GM18520 (cell line): Measurements from ENCODE around the gene HK1.
"Not testable (repeated sequence)": the region's sequence is repeated elsewhere in the genome, so short reads cannot be mapped to it uniquely, and the experiment has no call there.

Source experiments
- ATAC-seq: cut with Tn5 transposase; IDR thresholded peaks from one replicate; pipeline ENCODE4 v1.9.1; 2021; ENCODE audit not compliant: unreplicated experiment

Gene HK1

DNA sequence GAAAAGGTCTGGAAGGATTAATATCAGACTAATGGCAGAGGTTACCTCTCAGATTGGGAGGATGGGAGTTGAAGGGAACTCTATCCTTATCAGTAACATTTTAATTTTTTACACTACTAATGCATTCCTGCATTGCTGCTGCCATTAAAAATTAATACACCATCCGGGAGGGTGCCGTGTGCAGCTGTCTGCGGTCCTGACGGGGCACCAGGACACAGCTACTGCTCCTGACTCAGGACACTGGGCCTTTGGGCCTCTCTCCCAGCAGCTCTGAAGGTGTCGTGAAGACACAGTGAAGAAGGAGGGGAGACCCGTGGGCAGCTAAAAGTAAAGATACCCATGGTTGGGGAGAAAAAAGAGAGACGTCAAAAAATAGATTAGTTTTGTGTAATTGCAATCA is 23.4 kb upstream of the HK1 start:
- ATAC-seq, result no peak

DNA sequence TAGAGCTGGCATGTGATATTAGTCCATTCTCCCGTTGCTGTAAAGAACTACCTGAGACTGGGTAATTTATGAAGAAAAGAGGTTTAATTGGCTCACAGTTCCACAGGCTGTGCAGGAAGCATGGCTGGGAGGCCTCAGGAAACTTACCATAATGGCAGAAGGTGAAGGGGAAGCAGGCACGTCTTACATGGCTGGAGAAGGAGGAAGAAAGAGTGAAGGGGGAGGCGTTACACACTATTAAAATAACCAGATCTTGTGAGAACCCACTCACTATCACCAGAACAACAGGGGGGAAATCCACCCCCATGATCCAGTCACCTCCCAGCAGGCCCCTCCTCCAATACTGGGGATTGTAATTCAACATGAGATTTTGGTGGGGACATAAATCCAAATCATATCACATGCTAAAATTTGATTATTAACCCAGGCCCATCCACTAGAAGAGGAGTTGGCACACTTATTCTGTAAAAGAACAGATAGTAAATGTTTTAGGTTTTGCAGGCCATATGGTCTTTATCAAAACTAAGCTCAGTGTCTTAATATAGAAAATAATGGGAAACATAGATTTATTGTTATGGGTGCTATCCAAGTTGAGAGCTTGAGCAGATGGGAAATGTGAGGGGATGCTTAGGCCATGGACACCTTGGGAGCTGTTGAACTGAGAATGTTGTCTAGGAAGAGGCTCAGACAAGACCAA is 18.6 kb upstream of the HK1 start:
- ATAC-seq, result no peak

DNA sequence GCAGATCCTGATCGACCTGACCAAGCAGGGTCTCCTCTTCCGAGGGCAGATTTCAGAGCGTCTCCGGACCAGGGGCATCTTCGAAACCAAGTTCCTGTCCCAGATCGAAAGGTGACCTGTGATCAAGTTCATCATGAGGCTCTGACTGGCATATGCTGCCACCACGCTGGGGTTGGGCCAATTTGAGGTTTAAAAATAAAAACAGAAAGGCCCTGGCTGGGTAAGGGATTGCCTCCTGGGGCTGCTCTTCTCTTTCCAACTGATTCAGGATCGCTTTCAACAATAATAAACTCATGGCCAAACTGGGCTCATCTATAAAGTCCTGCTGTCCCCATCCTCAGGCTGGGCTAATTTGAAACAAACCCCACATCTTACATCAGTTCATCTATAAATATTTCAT is 17.1 kb upstream of the HK1 start:
- no peak for ATAC-seq

DNA sequence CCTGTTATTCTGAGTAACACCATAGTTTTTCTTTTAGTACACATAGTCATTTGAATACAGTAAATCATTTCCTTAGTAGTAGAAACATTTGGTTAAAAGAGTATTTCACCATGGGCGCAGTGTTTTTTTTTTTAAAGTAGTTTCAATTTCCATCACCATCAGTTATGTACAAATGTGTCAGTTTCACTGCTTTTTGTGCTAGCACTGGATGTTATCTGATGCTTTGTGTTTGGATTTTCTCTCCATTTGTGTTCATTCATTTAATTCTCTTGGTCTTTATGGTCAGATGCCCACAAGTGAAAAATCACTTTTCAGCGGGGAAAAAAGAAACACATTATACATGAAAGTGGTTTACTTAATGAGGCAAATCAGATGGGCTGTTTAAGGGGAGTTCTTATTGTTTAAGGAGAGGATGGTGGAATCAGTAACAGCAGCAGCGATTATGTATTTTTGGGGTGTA is 16.0 kb upstream of the HK1 start:
- ATAC-seq, result no peak

DNA sequence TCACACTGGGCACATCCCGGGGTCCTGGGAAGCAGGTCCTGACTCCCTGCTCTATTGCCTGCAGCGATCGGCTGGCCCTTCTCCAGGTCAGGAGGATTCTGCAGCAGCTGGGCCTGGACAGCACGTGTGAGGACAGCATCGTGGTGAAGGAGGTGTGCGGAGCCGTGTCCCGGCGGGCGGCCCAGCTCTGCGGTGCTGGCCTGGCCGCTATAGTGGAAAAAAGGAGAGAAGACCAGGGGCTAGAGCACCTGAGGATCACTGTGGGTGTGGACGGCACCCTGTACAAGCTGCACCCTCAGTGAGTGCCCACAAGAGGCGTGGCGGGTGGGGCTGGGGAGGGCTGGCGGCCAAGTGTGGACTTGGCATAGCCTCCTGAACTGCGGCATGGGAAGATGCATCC is 12.8 kb upstream of the HK1 start:
- ATAC-seq, result no peak

DNA sequence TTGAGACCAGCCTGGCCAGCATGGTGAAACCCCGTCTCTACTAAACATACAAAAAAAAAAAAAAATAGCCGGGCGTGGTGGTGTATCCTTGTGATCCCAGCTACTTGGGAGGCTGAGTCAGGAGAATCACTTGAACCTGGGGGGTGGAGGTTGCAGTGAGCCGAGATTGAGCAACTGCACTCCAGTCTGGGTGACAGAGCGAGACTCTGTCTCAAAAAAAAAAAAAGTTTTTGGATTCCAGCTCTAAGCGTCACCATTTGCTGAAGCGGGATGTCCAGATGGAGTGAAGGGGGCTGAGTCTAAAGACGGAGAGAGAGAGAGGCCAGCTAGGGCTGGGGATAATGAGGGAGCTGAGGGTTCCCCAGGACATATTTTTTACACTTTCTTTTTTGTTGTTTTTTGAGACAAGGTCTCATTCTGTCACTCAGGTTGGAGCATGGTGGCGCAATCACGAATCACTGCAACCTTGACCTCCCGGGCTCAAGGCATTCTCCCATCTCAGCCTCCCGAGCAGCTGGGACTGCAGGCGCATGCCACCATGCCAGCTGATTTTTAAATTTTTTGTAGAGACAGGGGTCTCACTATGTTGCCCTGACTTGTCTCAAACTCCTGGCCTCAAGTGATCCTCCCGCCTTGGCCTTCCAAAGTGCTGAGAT is 9.4 kb upstream of the HK1 start:
- ATAC-seq, result no peak

DNA sequence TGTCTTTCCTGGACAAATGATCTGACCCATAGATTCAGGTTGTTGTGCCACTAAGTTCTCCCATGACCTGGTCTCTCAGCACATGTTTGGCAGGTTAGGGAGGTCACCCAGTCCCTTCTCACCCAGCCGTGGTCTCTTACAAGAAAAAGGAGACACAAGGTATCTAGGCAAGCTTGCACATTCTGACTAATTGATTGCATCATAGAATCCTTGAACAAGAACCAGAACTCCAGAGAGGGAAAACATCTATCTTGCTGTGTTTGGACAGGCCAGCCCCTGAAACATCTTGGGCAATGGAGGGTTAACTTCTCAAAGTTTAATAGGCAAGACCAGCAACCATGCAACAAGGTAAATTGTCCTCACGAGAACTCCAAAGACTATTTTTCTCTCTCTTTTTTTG is 8.5 kb upstream of the HK1 start:
- no peak for ATAC-seq

DNA sequence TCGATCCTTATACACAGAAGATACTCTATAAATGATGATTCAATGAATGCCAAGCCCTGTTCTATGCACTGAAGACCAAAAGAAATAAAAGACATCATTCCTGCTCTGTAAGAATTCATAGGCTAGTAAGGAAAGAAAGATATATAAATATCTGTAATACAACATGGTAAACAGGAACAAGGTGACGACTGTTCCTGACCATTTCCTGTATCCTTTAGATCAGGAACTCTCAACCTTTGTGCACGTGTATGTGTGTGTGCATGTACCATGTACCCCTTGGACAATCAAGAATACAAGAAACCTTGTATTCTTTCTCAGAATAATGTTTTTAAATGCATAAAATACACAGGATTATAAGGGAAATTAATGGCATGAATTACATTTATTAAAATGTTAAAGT is 7.3 kb upstream of the HK1 start:
- no peak for ATAC-seq

DNA sequence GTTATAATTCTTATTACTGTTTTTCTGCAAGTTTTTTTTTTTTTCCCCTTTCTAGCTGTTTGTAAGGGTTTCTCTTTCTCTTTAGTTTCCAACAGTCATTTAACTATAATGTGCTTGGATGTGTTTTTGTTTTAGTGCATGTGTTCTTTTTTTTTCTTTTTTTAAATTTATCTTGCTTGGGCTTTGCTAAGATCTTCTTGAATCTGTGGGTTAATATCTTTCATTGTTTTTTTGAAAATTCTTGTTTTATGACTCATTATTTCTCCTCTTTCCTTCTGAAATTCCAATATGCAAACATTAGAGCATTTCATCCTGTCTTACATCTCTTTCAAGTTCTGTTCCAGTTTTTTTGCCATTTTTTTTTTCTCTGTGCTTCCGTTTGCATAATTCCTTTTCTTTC is 5.7 kb upstream of the HK1 start:
- ATAC-seq, result no peak

DNA sequence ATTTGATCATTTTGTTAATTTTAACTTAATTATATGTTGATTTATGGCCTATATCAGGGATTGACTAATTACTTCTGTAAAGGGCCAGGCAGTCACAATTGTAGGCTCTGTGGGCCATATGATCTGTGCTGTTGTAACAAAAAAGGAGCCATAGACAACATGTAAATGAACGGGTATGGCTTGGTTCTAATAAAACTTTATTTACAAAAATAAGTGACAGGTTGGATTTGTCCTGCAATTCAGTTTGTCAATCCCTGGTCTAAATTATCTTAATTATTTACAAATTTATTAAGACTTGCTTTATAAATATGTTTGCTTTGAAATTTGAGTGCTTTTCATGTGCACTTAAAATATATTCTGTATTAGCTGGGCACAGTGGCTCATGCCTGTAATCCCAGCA is 2.9 kb upstream of the HK1 start:
- ATAC-seq, result no peak

DNA sequence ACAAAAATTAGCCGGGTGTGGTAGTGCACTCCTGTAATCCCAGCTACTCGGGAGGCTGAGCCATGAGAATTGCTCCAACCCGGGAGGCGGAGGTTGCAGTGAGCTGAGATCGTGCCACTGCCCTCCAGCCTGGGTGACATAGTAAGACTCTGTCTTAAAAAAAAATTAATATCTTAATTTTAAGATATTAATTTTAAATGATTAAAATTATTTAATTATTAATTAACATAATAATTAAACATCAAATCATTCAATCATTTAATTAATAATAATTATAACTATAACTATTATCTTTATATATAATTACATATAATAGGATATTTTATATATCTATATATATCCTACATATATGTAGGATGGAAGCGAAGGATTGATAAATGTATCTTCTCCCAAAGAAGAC is 1.8 kb upstream of the HK1 start:
- ATAC-seq, result no peak

DNA sequence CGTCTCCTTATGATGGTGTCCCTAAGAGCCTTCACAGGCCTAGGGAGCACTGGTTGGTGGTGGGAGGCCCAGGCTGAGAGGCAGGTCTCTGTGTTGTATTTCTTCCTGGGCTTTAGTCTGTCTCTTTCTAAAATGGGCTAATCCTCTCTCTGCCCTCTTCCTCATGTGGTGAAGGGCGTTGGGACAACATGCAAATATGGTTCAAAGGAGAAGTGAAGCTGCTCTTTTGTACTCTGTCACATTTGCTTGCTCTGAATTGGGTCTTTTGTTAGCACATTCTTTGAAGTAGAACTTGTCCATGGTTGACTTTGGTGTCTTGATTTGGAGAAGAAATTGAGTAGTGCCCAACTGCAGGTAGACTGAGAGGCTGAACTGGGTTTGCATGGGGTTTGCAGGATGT is 814 bp downstream of the HK1 start:
- no peak for ATAC-seq

DNA sequence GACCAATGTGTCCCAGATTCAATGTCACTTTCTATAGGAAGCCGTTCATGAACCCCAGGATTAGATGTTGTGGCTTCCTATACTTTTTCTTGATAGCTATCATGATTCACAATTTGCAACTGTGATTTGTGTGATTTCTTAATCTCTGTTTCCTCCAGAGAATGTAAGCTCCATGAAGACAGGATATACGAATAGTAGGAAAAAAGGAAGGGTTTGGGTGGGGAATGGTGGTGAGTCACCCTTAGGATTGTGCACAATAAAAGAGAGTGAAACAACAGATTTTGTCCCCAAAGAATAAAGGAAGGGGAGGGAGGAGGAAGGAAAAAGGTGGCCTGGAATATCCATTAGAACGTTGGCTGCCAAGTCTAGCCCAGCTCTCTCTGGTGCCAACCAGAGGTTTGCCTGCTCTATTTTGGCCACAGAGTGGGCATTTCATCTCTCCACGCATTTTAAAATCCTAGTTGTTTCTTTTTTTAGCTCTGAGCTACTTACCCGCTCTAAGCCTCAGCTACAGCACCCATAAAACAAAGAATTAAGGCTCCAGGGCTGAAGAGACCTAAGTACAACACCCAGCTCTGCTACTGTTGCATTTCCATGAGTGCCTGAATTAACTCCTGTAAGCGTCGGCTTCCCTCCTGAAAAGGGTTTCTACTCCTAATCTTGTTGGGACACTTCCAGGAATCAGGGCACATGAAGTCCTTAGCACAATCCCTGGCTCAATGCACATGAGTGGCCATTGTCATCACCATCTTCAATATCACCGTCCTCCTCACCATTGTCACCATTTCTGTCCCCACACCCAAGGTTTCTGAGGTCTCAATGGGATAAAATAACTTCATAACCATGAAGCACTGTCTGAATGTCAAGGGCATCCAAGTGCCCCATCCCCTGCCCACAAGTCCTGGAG is 3.5 kb downstream of the HK1 start:
- no peak for ATAC-seq

DNA sequence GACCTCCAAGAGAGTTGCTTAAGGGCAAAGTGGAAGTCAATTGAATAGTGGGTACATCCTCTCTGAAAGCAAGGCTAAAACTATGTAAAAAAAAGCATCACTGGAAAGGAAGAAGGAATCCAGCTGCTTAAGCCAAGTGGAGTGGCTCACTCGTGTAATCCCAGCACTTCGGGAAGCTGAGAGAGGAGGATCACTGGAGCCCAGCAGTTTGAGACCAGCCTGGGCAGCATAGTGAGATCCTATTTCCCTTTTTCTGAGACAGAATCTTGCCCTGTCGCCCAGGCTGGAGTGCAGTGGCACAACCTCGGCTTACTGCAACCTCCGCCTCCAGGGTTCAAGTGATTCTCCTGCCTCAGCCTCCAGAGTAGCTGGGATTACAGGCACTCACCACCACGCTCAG is 6.1 kb downstream of the HK1 start:
- ATAC-seq, result not testable (repeated sequence)

DNA sequence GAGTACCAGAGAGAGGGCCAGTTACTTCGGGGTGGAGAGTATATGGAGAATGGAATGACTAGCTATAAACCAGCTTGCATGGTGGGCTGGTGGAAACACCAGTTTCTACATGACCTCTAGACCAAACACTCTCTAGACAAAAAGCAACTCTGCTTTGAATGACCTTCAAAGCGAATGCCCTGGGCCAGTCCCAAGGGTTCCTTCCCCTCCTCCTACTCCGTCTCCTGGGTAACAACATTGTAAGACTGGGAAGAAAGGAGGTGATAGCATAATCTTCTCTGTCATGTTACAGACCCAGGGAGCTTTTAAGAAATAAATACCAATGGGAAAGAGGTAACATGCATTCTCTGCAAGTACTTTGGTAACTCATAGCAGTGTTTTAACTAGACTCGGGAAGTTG is 7.4 kb downstream of the HK1 start:
- no peak for ATAC-seq

DNA sequence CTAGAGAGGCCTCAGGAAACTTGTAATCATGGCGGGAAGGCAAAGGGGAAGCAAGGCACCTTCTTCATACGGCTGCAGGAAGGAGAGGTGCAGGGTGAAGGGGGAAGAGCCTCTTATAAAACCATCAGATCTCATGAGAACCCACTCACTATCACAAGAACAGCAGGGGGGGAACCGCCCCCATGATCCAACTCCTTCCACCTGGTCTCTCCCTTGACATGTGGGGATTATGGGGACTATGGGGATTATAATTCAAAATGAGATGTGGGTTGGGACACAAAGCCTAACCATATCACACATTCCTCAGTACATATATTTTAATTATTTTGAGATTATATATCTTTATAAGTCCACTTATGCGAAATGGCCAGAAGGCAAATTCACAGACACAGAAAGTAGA is 8.9 kb downstream of the HK1 start:
- no peak for ATAC-seq

DNA sequence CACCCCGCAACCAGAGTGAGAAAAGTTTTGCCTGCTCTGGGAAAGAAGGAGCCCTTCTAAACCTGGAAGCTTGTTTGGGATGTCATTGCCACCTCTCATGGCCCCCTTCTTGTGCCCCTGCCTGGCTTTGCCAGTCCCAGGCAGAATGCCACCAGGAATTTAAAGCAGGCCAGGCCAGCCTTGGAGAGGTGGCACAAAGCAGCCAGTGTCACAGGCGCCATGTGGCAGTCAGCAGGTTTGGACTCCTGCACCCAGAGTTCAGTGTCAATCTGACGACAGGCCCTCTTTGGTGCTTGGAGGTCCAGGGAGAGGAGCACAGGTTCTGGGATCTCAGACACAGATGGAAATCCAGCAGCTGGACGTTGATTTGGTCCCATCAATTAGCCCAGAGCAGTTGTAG is 12.7 kb downstream of the HK1 start:
- no peak for ATAC-seq

DNA sequence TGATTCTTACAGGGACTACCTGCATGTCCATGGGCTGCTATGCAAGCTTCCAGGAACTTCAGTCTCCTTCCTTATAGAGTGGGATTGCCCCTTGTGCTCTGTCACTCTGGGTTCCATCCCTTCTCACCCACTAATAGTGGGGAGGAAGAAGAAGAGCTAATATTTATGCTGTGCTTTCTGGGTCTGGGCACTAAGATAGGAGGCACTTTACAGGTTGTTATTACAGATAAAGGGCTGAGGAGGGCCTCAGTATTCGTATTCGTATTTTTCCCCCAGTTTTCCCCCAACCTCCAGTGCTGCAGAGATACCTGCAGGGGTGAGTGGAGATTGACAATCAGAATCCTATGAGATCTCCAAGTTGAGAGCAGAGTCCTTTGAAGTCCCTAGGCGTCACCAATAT is 14.2 kb downstream of the HK1 start:
- ATAC-seq, result no peak

DNA sequence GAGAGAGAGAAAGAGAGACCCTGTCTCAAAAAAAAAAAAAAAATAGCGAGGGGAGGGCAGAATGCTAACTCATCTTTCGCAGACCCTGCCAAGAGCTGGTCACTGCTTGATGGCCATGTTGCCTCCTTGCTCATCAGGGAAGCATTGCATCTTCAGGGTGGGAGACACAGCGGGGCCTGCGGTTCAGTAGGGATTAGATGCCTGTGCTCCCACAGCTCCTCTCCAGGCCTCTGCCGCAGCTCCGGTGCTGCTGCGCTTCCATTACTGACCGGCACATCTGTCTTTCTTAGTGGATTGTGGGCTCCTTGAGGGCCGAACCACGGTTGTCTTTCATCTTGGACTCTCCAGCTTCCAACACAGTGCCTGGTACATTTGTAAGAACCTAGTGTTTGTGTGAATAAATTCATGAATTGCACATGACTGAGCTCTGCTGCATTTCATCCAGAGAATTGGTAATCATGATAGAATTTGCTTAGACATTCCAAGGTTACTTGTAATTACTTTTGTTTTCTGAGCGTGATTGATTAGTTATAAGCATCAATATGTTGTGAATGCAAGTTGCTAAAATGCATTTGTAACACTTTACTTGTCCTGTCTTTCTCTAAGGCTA is 16.8 kb downstream of the HK1 start:
- no peak for ATAC-seq

DNA sequence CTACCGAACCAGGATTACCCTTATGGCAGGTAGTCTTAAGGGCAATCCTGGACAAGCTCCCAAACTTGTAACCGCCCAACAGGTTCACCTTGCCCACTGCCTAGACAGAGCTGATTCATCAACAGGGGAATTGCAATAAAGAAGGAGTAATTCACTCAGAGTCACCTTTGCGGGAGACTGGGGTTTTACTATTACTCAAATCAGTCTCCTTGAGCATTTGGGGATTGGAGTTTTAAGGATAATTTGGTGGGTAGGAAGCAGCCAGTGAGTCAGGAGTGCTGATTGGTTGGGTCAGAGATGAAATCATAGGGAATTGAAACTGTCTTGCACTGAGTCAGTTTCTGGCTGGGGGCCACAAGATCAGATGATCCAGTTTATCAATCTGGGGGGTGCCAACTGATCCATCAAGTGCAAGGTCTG is 25.3 kb downstream of the HK1 start:
- ATAC-seq, result no peak

DNA sequence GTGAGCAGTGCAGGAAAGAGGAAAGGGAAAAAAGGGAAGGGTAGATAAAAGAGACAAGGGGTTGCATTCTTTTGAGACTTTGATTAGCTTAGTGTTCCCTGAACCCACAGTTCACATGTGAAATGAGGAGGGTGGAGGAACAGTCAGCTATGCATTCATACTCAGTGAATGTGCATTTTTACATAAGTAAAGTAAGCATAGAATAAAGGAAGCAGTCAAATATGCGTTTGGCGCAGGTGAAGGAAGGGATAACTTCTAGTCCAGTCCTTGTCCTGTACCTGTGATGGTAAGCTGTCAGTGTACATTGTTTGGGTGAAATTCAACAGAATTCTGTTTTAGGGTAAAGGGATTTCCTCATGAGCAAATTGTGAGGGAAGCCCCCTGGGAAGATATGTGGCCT is 28.1 kb downstream of the HK1 start:
- ATAC-seq, result no peak

DNA sequence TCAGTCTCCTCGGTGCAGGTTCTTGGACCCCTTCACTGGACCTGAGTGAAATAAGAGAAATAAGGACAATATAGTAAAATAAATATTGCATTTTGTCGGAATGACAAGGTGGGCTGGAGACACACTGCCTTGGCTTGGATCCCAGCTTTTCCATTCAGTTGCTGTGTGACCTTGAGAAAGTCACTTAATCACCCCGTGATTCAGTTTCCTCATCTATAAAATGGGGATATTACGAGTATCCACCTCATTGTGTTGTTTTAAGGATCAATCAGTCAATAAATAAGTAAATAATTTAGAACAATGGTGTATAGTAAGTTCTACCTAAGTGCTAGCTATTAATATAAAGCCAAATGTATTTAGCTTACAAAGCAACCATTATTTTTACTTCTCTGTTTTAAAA is 29.1 kb downstream of the HK1 start:
- ATAC-seq, result no peak
